Measurements from ENCODE around the gene ZCCHC7. TPM values are rescaled to one million over a fixed set of nuclear protein-coding genes. Genes with fewer than 3 reads are reported as not detected.
A peak's percentile ranks its signal among the peaks of the same experiment; 100 is the strongest.

Gene ZCCHC7
- total and polyA plus RNA-seq, 2 of the 8 experiments (the other 6 are each of a cell fraction or from before 2014, with no cell fraction given), result 12.2 to 27.5 TPM

- Histone ChIP-seq H3K4me3 (ENCODE audit: extremely low read depth in 1 of 4, insufficient read depth in 2 of 4, low read depth in 3 of 4, low read length in 4 of 4) (no peak overlapping the region), H3K23me2 (ENCODE audit: low read depth, low read length) (no peaks in the 10 kb centered on the region; the same call in 1 of the 2 replicates), H2AK5ac (ENCODE audit: low read depth, low read length) (no peak overlapping the region), H2BK120ac (replicated peaks; ENCODE audit: low read depth, low read length) (no peak overlapping the region), H3K27me3 (replicated peaks in 1 of 4; ENCODE audit: control insufficient read depth in 3 of 4, extremely low read depth in 1 of 4, insufficient read depth in 3 of 4, low read length in 3 of 4) (no peaks in the 10 kb centered on the region), H3K23ac (ENCODE audit: insufficient read length) (no peak overlapping the region), H3K4me1 (replicated peaks in 1 of 4; ENCODE audit: control insufficient read depth in 3 of 4, insufficient read depth in 4 of 4, low read length in 3 of 4) (peaks cover 0 to 21% (median 10%) of the 10 kb centered on the region in 4 experiments; a peak in 6 of 7 replicates), H4K5ac (ENCODE audit: insufficient read length, low read depth, low read length) (no peak overlapping the region), H3K9me3 (ENCODE audit: insufficient read depth in 2 of 2, low read depth in 1 of 2, low read length in 1 of 2) (no peaks in the 10 kb centered on the region), H3K36me3 (ENCODE audit: control insufficient read depth in 2 of 4, insufficient read depth in 4 of 4, low read length in 3 of 4) (no peaks in the 10 kb centered on the region), H4K8ac (ENCODE audit: extremely low read depth, insufficient read depth, low read length) (no peak overlapping the region), H3K18ac (ENCODE audit: extremely low read depth, low read length) (no peak overlapping the region), H3K4ac (replicated peaks; ENCODE audit: insufficient read length, low read depth, low read length) (no peak overlapping the region), H2BK12ac (ENCODE audit: low read depth, low read length) (no peak overlapping the region), H4K20me1 (replicated peaks in 1 of 2; ENCODE audit: control insufficient read depth in 1 of 2, insufficient read depth in 2 of 2, low read length in 2 of 2) (peaks cover 1 to 2% of the 10 kb centered on the region in 2 experiments), H2AFZ (ENCODE audit: low read length) (no peak overlapping the region), H3K14ac (ENCODE audit: insufficient read length) (no peak overlapping the region), H2BK15ac (ENCODE audit: low read length) (no peak overlapping the region), H3K79me2 (ENCODE audit: control insufficient read depth in 1 of 2, insufficient read depth in 2 of 2, low read length in 2 of 2) (no peaks in the 10 kb centered on the region), H4K91ac (replicated peaks; ENCODE audit: insufficient read length, low read length) (no peak overlapping the region), H2BK5ac (ENCODE audit: low read depth, low read length) (no peak overlapping the region), H2BK20ac (ENCODE audit: low read length) (no peak overlapping the region), H3K56ac (replicated peaks; ENCODE audit: insufficient read length, low read depth, low read length) (no peak overlapping the region), H3K9ac (replicated peaks in 1 of 4; ENCODE audit: extremely low read depth in 1 of 4, low read depth in 3 of 4, low read length in 3 of 4) (no peak overlapping the region), H3K27ac (ENCODE audit: low read depth, low read length) (no peak overlapping the region), H3K4me2 (ENCODE audit: insufficient read depth in 1 of 2, low read depth in 2 of 2, low read length in 2 of 2) (no peak overlapping the region), H3K79me1 (ENCODE audit: low read depth, low read length) (no peaks in the 10 kb centered on the region)
- FAIRE-seq (peak; percentile 19), DNase-seq (ENCODE audit: low read depth in 1 of 2, low spot score in 2 of 2) (no peak)
- ChIA-PET CTCF (ENCODE audit: partially characterized antibody) (interaction anchor here (0.6 to 1.8 kb wide), 2 partner anchors 8 to 41 kb away, joined by 4 to 5 read pairs; no protein-coding TSS in a partner anchor), POLR2A (ENCODE audit: partially characterized antibody) (interaction anchor here (1.0 kb wide), 1 partner anchor 138 kb away, joined by 3 read pairs; no protein-coding TSS in a partner anchor)
- TF ChIP-seq SIRT6 (IDR thresholded peaks at IDR 0.05; ENCODE audit: low read length), result no peak
- no peak for TF ChIP-seq CHD2 (IDR thresholded peaks at IDR 0.05; ENCODE audit: low read length)
- TF ChIP-seq KDM5A (IDR thresholded peaks at IDR 0.05; ENCODE audit: low read length), result no peak
- WGBS, 2 experiments (ENCODE audit: extremely low coverage in 1 of 2, insufficient coverage in 1 of 2, insufficient read length in 1 of 2, insufficient replicate concordance in 2 of 2, low coverage in 1 of 2, low lambda C conversion rate in 2 of 2, missing lambda C conversion rate in 1 of 2), result 77% methylated on average over 4 of the region's 4 CpGs; no CpG with 5 or more reads in 1 of the 2 experiments
These were observed 217.8 kb downstream of the ZCCHC7 start for GRCh38 chr9:37338218-37338617.
